Fibroblast of upper back skin (primary cell): ENCODE results near the gene PLEKHA7.
A peak's percentile ranks its signal among the peaks of the same experiment; 100 is the strongest.
"Not testable (repeated sequence)": the region's sequence is repeated elsewhere in the genome, so short reads cannot be mapped to it uniquely, and the experiment has no call there.

Experiments
- DNase-seq: peaks from one replicate; pipeline ENCODE4 v3.0.0-alpha.2; 2013

PLEKHA7 gene

GRCh38 chr11:16935518-16936302 lies 78.5 kb downstream of the PLEKHA7 start:
- peak; percentile 57 for DNase-seq

- DNase-seq = no peak
Measured at GRCh38 chr11:16933756-16934603, 80.2 kb downstream of the PLEKHA7 start.

- no peak for DNase-seq
Measured at GRCh38 chr11:16933291-16933690, 80.9 kb downstream of the PLEKHA7 start.

GRCh38 chr11:16928044-16928443 lies 86.2 kb downstream of the PLEKHA7 start:
- DNase-seq = no peak

- no peak for DNase-seq
Measured at GRCh38 chr11:16926883-16927626, 87.2 kb downstream of the PLEKHA7 start.

DNA sequence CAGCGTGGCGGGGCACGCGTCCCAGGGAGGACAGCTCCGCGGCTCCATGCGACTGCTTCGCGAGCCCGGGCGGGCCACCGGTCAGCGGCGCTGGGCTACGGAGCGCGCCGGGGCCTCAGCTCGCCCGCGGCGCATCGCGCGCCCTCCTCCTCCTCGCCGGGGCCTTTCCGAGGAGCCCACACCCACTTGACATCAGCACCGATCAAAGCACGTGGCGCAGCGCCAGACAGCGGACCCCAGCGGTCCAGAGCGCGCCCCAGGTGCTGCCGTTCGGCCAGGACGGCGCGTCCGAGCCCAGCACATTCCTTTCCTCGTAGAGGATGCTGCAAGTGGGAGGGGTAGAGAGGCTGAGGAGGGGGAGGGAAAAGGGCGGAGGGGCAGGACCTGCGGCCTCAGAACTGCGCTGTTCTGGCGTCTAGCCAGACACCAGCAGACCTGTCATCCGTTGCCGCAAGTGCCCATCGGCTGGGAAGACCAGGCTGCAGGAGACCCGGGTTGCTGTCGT lies 88.6 kb downstream of the PLEKHA7 start:
- peak; percentile 6 for DNase-seq

GRCh38 chr11:16924826-16925560 lies 89.2 kb downstream of the PLEKHA7 start:
- DNase-seq = peak; percentile 15

DNA sequence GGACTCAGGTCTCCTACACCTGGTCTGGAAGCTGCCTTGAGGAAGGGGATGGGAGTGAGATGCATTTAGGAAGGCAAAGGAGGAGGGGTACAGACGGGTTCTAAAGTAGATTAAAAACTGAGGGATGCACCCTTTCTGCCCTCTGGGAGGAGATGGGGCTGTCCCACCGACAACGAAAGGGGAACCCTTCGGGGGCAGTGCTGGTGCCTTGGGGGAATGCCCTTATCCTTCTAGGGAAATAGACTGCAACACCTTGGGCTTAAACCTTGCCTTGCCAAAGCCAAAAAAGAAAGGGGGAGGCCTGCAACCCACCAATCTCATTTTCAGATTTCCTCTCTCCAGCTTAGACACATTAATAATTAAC lies 89.8 kb downstream of the PLEKHA7 start:
- DNase-seq = no peak

DNA sequence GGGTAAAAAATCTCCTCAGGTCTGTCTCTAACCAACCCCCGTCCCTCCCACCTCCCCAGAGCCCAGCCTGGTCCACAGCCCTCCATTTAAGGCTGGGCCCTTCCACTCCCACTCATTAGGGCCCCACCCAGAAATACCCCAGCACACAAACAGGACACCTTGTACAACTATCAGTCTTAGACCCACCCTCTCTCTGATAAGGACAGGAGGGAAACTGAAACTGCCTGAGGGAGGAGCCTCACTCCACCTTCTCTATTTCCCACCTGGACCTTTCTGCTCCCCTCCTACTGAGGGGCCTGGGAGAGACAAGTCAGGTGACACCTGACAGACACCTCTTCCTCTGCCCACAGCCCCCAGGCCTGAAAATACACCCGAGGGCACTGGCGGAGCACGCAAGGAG lies 90.2 kb downstream of the PLEKHA7 start:
- no peak for DNase-seq

DNA sequence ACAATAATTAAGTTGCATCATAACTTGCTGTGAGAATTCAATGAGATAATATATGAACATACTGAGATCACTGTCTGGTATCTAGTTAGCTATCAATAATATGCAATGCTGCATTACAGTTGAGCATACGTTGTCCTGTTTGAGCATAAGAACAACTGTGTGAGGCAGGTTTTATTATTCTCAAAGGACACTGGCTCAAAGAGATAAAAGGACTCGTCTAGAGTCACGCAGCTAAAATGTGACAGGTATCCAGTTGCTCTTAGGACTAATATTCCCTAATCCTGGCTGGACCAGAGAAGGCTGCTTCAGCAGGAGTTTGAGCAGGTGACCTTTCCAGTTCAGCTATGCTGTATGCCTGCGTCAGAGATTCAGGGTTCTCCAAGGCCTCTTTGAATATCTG lies 92.5 kb downstream of the PLEKHA7 start:
- no peak for DNase-seq

DNA sequence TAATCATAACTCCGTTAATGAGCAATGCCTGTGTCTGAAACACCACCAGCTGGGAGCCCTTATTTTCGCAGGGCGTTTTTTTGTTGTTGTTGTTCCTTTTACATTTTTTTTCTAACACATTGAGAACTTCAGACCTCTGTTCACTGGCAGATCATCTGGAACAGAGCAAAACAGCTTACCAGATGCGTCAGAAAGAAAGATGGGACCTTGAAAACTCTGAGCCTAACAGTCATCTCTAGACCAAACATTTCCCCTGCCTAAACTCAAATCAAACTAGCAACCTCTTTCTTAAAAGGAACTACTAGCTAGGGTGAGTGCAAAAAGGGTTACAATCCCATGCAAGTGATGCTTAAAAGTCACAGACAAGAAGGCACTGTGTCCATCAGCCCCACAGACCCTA lies 93.2 kb downstream of the PLEKHA7 start:
- DNase-seq = no peak

GRCh38 chr11:16920559-16920958 lies 93.7 kb downstream of the PLEKHA7 start:
- no peak for DNase-seq

GRCh38 chr11:16918543-16919182 lies 95.6 kb downstream of the PLEKHA7 start:
- DNase-seq = not testable (repeated sequence)

GRCh38 chr11:16917941-16918340 lies 96.3 kb downstream of the PLEKHA7 start:
- no peak for DNase-seq

- DNase-seq = no peak
Measured at GRCh38 chr11:16912692-16913111, 101.5 kb downstream of the PLEKHA7 start.

GRCh38 chr11:16911658-16912057 lies 102.6 kb downstream of the PLEKHA7 start:
- no peak for DNase-seq

DNA sequence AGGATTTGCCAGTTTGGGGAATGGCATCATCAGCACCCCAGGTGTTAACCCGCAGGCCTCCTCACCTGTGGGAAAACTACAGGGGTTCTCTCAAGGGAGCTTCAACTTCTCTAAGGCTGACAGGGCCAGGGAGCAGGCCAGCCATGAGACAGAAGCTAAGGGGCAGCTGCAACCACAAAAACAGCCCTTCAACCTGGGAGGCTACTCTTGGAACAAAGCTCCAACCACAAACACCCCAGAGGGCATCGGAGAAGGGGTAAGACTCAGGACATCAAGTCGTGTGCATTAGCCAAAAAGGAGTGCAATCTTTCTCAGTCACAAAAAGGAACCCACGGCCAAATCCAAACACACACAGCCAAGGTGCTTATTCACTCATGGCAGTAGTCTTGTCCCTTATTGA lies 103.0 kb downstream of the PLEKHA7 start:
- DNase-seq = no peak

DNA sequence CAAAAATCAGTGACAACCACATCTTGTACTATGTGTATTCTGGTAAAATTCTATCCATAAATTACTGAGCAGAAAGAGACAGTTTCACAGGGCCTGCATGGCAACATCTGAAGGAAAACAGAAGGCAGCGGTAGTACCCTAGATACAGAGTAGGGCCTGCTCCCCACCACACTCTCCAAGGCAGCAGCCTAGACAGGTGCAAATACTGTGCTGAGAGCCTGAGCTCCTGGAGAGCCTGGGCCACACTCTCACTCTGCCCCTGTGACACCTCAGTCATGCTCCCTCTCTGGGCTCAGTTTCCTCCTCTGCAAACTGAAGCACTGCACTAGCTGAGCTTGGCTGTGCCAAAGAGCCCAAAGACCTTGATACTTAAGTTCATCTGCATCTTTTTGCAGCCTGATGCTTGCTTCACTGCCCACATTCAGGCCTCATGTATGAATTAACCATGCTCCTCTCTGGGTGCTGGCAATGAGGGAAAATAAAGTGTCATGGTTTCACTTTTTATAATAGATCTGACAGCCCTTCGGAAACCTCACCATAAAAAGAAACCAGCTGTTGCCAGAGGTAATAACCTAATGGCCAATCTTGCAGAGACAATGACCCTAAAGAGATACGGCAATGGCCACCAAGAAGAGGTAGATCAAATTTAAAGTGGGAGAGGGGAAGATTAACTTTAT lies 104.7 kb downstream of the PLEKHA7 start:
- DNase-seq = no peak

GRCh38 chr11:16905375-16905774 lies 108.8 kb downstream of the PLEKHA7 start:
- DNase-seq = no peak

DNA sequence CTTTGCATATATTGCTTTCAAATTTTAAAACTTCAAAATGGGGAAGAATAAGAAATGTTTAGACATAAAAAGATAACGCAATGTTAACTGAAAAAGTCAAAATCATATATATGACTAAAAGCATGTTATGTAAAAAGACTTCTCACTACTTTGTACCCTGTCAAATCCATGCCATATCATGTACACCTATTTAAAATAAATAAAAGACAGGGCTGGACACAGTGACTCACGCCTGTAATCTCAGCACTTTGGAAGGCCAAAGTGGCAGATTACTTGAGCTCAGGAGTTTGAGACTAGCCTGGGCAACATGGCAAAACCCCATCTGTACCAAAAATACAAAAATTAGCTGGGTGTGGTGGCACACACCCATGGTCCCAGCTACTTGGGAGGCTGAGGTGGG lies 109.5 kb downstream of the PLEKHA7 start:
- DNase-seq = not testable (repeated sequence)

GRCh38 chr11:16902781-16903378 lies 111.3 kb downstream of the PLEKHA7 start:
- DNase-seq = no peak
